SJSA1 (cell line): Measurements from ENCODE around the gene ZC3H14. TPM values are rescaled to one million over a fixed set of nuclear protein-coding genes. Genes with fewer than 3 reads are reported as not detected.
A peak's percentile ranks its signal among the peaks of the same experiment; 100 is the strongest.

Experiments
- DNase-seq, 2 experiments: peaks; one replicate each; pipeline ENCODE4 v3.0.0-alpha.2; 2015 to 2020; ENCODE audit warnings: low spot score in 2 of 2, low read depth in 1 of 2
- H3K27ac ChIP-seq: fragments of 250-450 bp; sonication (Bioruptor Pico); 2 replicates; pipeline ENCODE4 v1.5.1; 2020; ENCODE audit warnings: mild to moderate bottlenecking, moderate library complexity
- H3K27me3 ChIP-seq: fragments of 250-450 bp; sonication (Bioruptor Pico); replicated peaks from 2 replicates; pipeline ENCODE4 v1.5.1; 2020; ENCODE audit warnings: mild to moderate bottlenecking, moderate library complexity
- H3K36me3 ChIP-seq: fragments of 250-450 bp; sonication (Bioruptor Pico); 2 replicates; pipeline ENCODE4 v1.5.1; 2020; ENCODE audit warnings: mild to moderate bottlenecking
- H3K4me1 ChIP-seq: fragments of 250-450 bp; sonication (Bioruptor Pico); replicated peaks from 2 replicates; pipeline ENCODE4 v1.6.1; 2021; ENCODE audit warnings: mild to moderate bottlenecking
- H3K4me3 ChIP-seq: fragments of 250-450 bp; sonication (Bioruptor Pico); 2 replicates; pipeline ENCODE4 v1.5.1; 2020; ENCODE audit warnings: mild to moderate bottlenecking
- H3K9me3 ChIP-seq: fragments of 250-450 bp; sonication (Bioruptor Pico); replicated peaks from 2 replicates; pipeline ENCODE4 v1.5.1; 2020; ENCODE audit warnings: mild to moderate bottlenecking
- total RNA-seq: library from RNA; depleted of rRNA; stranded (reverse); fragments of >200 nt; shearing (Covaris generic); gene quantifications from 2 replicates; pipeline ENCODE4 v1.2.3, GENCODE V29; 2014

Gene ZC3H14
- total RNA-seq, 1 experiment from 2014 or later, result 86.1 TPM

GRCh38 chr14:88542857-88543795 lies 19.7 kb upstream of the ZC3H14 start:
- Histone ChIP-seq H3K9me3 (no peaks in the 10 kb centered on the region), H3K27me3 (no peaks in the 10 kb centered on the region), H3K27ac (no peak overlapping the region), H3K4me1 (peaks cover 8% of the 10 kb centered on the region), H3K4me3 (no peak overlapping the region), H3K36me3 (peaks cover 84% of the 10 kb centered on the region)
- DNase-seq, result no peak

- no peak overlapping the region for H3K4me3 ChIP-seq
- H3K36me3 ChIP-seq, result peaks cover 90% of the 10 kb centered on the region
- no peak overlapping the region for H3K27ac ChIP-seq
- H3K27me3 ChIP-seq, result no peaks in the 10 kb centered on the region
- no peaks in the 10 kb centered on the region for H3K9me3 ChIP-seq
- DNase-seq, result no peak
- peaks cover 8% of the 10 kb centered on the region for H3K4me1 ChIP-seq
These were observed 17.6 kb upstream of the ZC3H14 start for GRCh38 chr14:88545256-88545655.

- Histone ChIP-seq H3K27ac (no peak overlapping the region), H3K4me1 (peaks cover 16% of the 10 kb centered on the region), H3K36me3 (peaks cover 90% of the 10 kb centered on the region), H3K4me3 (no peak overlapping the region), H3K27me3 (no peaks in the 10 kb centered on the region), H3K9me3 (no peaks in the 10 kb centered on the region)
- no peak for DNase-seq
These were observed 16.0 kb upstream of the ZC3H14 start for GRCh38 chr14:88546621-88547385.

- Histone ChIP-seq H3K36me3 (peaks cover 84% of the 10 kb centered on the region), H3K27ac (no peak overlapping the region), H3K9me3 (no peaks in the 10 kb centered on the region), H3K4me3 (no peak overlapping the region), H3K4me1 (peaks cover 20% of the 10 kb centered on the region), H3K27me3 (no peaks in the 10 kb centered on the region)
- DNase-seq, result no peak
These were observed 15.5 kb upstream of the ZC3H14 start for GRCh38 chr14:88547386-88547780.

GRCh38 chr14:88550078-88550477 lies 12.8 kb upstream of the ZC3H14 start:
- Histone ChIP-seq H3K4me1 (peaks cover 20% of the 10 kb centered on the region), H3K9me3 (no peaks in the 10 kb centered on the region), H3K27me3 (no peaks in the 10 kb centered on the region), H3K4me3 (no peak overlapping the region), H3K27ac (no peak overlapping the region), H3K36me3 (peaks cover 65% of the 10 kb centered on the region)
- no peak for DNase-seq

- H3K4me1 ChIP-seq, result peaks cover 32% of the 10 kb centered on the region
- H3K36me3 ChIP-seq, result peaks cover 59% of the 10 kb centered on the region
- H3K4me3 ChIP-seq, result peak overlapping the region; percentile 39
- no peaks in the 10 kb centered on the region for H3K9me3 ChIP-seq
- H3K27me3 ChIP-seq, result no peaks in the 10 kb centered on the region
- DNase-seq, result peak; percentile 55 to 68
- no peak overlapping the region for H3K27ac ChIP-seq
These were observed 11.6 kb upstream of the ZC3H14 start for GRCh38 chr14:88551094-88551870.

GRCh38 chr14:88551980-88552431 lies 10.8 kb upstream of the ZC3H14 start:
- Histone ChIP-seq H3K27ac (no peak overlapping the region), H3K36me3 (peaks cover 52% of the 10 kb centered on the region), H3K4me3 (peak overlapping the region; percentile 39), H3K4me1 (peaks cover 35% of the 10 kb centered on the region), H3K27me3 (no peaks in the 10 kb centered on the region), H3K9me3 (no peaks in the 10 kb centered on the region)
- DNase-seq, result no peak

- no peak overlapping the region for H3K27ac ChIP-seq
- H3K4me3 ChIP-seq, result peak overlapping the region; percentile 86; the same call in 1 of the 2 replicates
These were observed 10.0 kb upstream of the ZC3H14 start for GRCh38 chr14:88552876-88553275.

DNA sequence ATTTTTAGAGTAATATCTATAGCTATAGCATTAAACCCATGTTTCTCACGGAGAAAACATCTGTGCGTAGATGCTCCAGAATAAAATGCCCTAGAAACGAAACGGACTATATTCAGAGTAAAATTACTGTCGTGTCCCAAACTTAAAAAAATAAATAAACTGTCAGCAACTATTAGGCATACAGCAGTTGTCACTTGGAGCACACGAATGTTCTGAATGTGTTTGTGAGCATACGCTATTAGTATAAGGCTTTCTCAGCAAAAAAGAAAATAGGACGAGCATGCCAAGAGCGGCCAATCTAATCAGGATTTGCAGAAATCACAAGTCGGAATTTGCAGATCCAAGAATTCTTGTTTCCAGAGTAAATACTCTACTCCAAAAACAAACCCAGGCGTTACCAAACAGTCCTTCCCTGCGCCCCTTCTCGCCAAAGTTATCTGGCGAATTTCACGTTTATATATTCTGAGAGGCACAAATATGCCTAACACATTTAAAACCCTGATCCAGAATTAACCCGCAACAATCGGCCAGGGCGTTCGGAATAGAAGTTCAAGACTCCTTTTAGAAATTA lies 8.9 kb upstream of the ZC3H14 start:
- Histone ChIP-seq H3K4me1 (peaks cover 47% of the 10 kb centered on the region), H3K36me3 (peaks cover 34% of the 10 kb centered on the region), H3K27me3 (no peaks in the 10 kb centered on the region), H3K27ac (peak overlapping the region; percentile 95), H3K4me3 (peak overlapping the region; percentile 86), H3K9me3 (no peaks in the 10 kb centered on the region)
- DNase-seq, result peak in 1 of 2 experiments; percentile 27

More at GRCh38 chr14:88552876-88553275, 10.0 kb upstream of the ZC3H14 start:
- Histone ChIP-seq H3K9me3 (no peaks in the 10 kb centered on the region), H3K4me1 (peaks cover 44% of the 10 kb centered on the region), H3K27me3 (no peaks in the 10 kb centered on the region), H3K36me3 (peaks cover 45% of the 10 kb centered on the region)
- DNase-seq, result no peak

DNA sequence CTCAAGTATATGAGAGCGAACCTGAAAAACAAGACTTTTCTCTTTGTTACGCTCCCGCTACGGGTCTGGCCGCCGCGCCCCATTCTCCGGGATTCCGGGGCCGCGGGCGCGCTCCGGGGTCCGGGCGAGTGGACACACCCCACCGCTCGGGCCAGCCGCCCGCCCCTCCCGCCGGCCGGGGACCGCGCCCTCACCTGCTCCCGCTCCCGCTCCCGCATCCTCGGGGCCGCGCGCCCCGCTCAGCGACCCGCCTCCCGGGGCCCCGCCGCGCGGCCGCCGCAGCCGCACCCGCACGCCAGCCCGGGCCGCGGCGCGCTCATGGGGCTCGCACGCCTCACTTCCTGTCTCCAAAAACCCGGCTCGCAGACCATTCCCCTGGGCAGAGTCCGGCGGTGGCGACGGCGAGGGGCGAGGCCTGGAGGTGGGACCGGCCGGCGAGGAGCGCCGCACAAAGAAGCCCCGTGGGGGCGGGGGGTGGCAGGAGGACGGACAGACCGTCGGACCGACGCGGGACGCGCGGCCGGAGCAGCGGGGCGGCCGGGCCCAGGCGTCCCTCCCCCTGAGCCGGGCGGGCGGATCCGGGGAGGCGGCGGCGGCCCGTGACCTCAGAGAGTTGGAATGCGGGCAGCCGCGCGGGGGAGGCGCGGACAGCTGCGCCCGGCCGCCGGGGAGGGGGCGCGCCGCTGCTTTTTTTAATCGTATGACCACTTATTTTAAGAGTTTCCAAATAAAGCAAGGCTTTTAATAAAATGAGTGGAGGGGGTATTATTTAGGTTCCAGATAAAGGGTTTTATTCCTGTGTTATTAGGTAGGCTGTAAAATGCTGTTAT lies 8.2 kb upstream of the ZC3H14 start, which contains the start of gene PTPN21:
TSS of gene PTPN21 (minus strand) at position 551 of the 830 bp plus-strand sequence. CDS start 4,590 bp downstream, outside the sequence.
- no peaks in the 10 kb centered on the region for H3K27me3 ChIP-seq
- H3K4me1 ChIP-seq, result peaks cover 47% of the 10 kb centered on the region
- H3K4me3 ChIP-seq, result peak within 1 kb of the TSS; percentile 86
- peaks cover 27% of the 10 kb centered on the region for H3K36me3 ChIP-seq
- peak; percentile 82 to 87 for DNase-seq
- no peaks in the 10 kb centered on the region for H3K9me3 ChIP-seq
- H3K27ac ChIP-seq, result peak within 1 kb of the TSS; percentile 95

DNA sequence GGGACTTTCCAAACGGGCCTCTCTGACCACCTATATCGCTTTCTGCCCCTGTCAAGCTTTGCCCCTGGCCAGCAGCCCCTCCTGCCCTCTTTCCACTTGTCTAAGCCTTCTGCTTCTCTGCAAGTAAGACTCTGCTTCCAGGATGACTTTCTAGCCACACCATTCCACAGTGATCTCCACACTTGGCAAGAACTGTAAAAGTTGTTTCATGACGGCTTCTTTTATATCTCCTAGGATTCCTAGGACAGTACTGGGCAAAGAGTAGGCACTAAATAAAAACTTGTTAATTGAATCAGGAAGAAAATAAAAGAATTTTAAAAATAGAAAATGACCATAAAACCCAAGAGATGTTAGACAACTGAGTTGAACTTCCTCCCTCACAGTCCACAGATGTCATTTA lies 6.3 kb upstream of the ZC3H14 start:
- Histone ChIP-seq H3K36me3 (peaks cover 7% of the 10 kb centered on the region; the same call in 1 of the 2 replicates), H3K4me3 (no peak overlapping the region), H3K9me3 (no peaks in the 10 kb centered on the region), H3K27me3 (no peaks in the 10 kb centered on the region), H3K4me1 (peaks cover 44% of the 10 kb centered on the region), H3K27ac (peak overlapping the region; percentile 95)
- DNase-seq, result peak in 1 of 2 experiments; percentile 46

DNA sequence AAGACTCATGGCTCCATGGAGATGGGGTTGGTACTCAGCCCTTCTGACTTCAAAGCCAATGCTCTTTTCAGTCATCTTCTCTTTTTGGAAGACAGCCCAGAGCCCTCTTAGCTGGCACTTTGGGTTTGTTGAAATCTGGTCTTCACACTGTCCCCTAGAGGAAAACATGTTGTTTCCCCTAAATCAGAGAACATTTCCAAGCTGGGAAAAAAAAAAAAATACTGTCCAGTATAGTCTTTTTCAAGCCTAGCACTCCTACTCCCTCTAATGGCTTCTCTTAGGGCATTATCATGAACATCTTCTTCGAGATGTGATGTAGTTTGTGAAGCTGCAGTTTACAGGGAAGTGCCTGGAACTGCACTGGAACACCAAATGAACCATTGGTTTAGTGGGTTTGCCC lies 3.0 kb upstream of the ZC3H14 start:
- H3K9me3 ChIP-seq, result no peaks in the 10 kb centered on the region
- no peaks in the 10 kb centered on the region for H3K27me3 ChIP-seq
- no peak overlapping the region for H3K27ac ChIP-seq
- no peak overlapping the region for H3K4me3 ChIP-seq
- peak in 1 of 2 experiments; percentile 41 for DNase-seq
- peaks cover 12% of the 10 kb centered on the region for H3K36me3 ChIP-seq
- H3K4me1 ChIP-seq, result peaks cover 54% of the 10 kb centered on the region
